ENCODE measurements around the gene ARV1. TPM values are rescaled to one million over a fixed set of nuclear protein-coding genes. Genes with fewer than 3 reads are reported as not detected.
"Not testable (repeated sequence)": the region's sequence is repeated elsewhere in the genome, so short reads cannot be mapped to it uniquely, and the experiment has no call there.

The ARV1 gene
- total RNA-seq, 1 experiment from 2014 or later = 4.0 TPM

GRCh38 chr1:230984622-230985515 lies 6.0 kb downstream of the ARV1 start:
- RAD21 ChIA-PET (ENCODE audit: low non-redundant PET in 1 of 2, low total read pairs in 2 of 2, uncharacterized antibody in 2 of 2, unreplicated experiment in 2 of 2); H3K9me2 ChIP-seq (ENCODE audit: insufficient read depth); intact Hi-C loops (cut with micrococcal nuclease); DNase-seq (ENCODE audit: low read depth, low spot score); H3K4me3 ChIP-seq (replicated peaks in 1 of 2; ENCODE audit: low read depth in 1 of 2, low read length in 2 of 2); H2AFZ ChIP-seq (ENCODE audit: low read depth, low read length, poor library complexity, severe bottlenecking); H3K27ac ChIP-seq (ENCODE audit: low read depth, low read length); CTCF ChIA-PET; H4K20me1 ChIP-seq (ENCODE audit: insufficient read depth); H3K9me3 ChIP-seq (ENCODE audit: control insufficient read depth in 1 of 2, insufficient read depth in 1 of 2, low read depth in 1 of 2, low read length in 2 of 2); POLR2A ChIA-PET; H3K4me1 ChIP-seq (ENCODE audit: control insufficient read depth in 1 of 2, insufficient read depth in 2 of 2, low read length in 2 of 2); H3K27me3 ChIP-seq (ENCODE audit: insufficient read depth, low read length); BruUV-seq (replicated peaks); ATAC-seq; H3K4me2 ChIP-seq (ENCODE audit: low read length); H3K9ac ChIP-seq (ENCODE audit: low read length); H3K36me3 ChIP-seq (ENCODE audit: control insufficient read depth in 1 of 2, insufficient read depth in 2 of 2, low read length in 2 of 2): not testable (repeated sequence)
- peaks cover 28% of the 10 kb centered on the region for H3K79me2 ChIP-seq (ENCODE audit: insufficient read depth, low read length)

- ChIA-PET POLR2A (no interaction called here), RAD21 (ENCODE audit: low non-redundant PET in 1 of 2, low total read pairs in 2 of 2, uncharacterized antibody in 2 of 2, unreplicated experiment in 2 of 2) (no interaction called here)
- intact Hi-C loops (cut with micrococcal nuclease) = no loop called here
Observed at GRCh38 chr1:230985711-230986110, 6.8 kb downstream of the ARV1 start.

More at GRCh38 chr1:230985711-230986110, 6.8 kb downstream of the ARV1 start:
- H4K20me1 ChIP-seq (ENCODE audit: insufficient read depth) = 0 out of 2 replicates have a peak, but pooled peaks cover 3% of the 10 kb centered on the region
- H3K4me1 ChIP-seq (ENCODE audit: control insufficient read depth in 1 of 2, insufficient read depth in 2 of 2, low read length in 2 of 2) = no peaks in the 10 kb centered on the region
- H3K27me3 ChIP-seq (ENCODE audit: insufficient read depth, low read length) = no peaks in the 10 kb centered on the region
- ATAC-seq (no peak), DNase-seq (ENCODE audit: low read depth, low spot score) (no peak)
- no peak overlapping the region for H3K4me3 ChIP-seq (replicated peaks in 1 of 2; ENCODE audit: low read depth in 1 of 2, low read length in 2 of 2)
- peaks cover 24% of the 10 kb centered on the region for H3K79me2 ChIP-seq (ENCODE audit: insufficient read depth, low read length)
- TF ChIP-seq FOSL1 (IDR thresholded peaks at IDR 0.05; ENCODE audit: low read depth) (no peak), ZFX (IDR thresholded peaks at IDR 0.05) (no peak), POLR2AphosphoS5 (IDR thresholded peaks at IDR 0.05; ENCODE audit: low read depth, low read length) (no peak), ZBTB33 (IDR thresholded peaks at IDR 0.05; ENCODE audit: extremely low read depth, insufficient replicate concordance, low read length) (no peak), EGR1 (IDR thresholded peaks at IDR 0.05; ENCODE audit: low read depth) (no peak), POLR2A (IDR thresholded peaks at IDR 0.05; ENCODE audit: borderline replicate concordance, extremely low read depth, insufficient read depth, insufficient read length) (no peak), SP1 (IDR thresholded peaks at IDR 0.05; ENCODE audit: low read depth) (no peak), CBX3 (IDR thresholded peaks at IDR 0.05; ENCODE audit: low read depth) (no peak), ATF3 (IDR thresholded peaks at IDR 0.05) (no peak), MAX (IDR thresholded peaks at IDR 0.05) (no peak), SRF (IDR thresholded peaks at IDR 0.05; ENCODE audit: low read depth) (no peak), TCF7L2 (IDR thresholded peaks at IDR 0.05; ENCODE audit: borderline replicate concordance, extremely low read depth, insufficient read depth, insufficient read length) (no peak), CEBPB (IDR thresholded peaks at IDR 0.05; ENCODE audit: low read depth) (no peak), SIN3A (IDR thresholded peaks at IDR 0.05; ENCODE audit: low read depth) (no peak), YY1 (IDR thresholded peaks at IDR 0.05; ENCODE audit: extremely low read depth, insufficient replicate concordance, low read depth, low read length) (no peak)
- H3K27ac ChIP-seq (ENCODE audit: low read depth, low read length) = no peak overlapping the region
- no peak overlapping the region for H2AFZ ChIP-seq (ENCODE audit: low read depth, low read length, poor library complexity, severe bottlenecking)
- H3K9me3 ChIP-seq (ENCODE audit: control insufficient read depth in 1 of 2, insufficient read depth in 1 of 2, low read depth in 1 of 2, low read length in 2 of 2) = no peaks in the 10 kb centered on the region
- CTCF ChIA-PET = no interaction called here
- H3K9ac ChIP-seq (ENCODE audit: low read length) = no peak overlapping the region
- peaks cover 2 to 8% of the 10 kb centered on the region in 2 experiments; a peak in 2 of 4 replicates for H3K36me3 ChIP-seq (ENCODE audit: control insufficient read depth in 1 of 2, insufficient read depth in 2 of 2, low read length in 2 of 2)
- H3K4me2 ChIP-seq (ENCODE audit: low read length) = no peak overlapping the region
- no peaks in the 10 kb centered on the region for H3K9me2 ChIP-seq (ENCODE audit: insufficient read depth)
- BruUV-seq (replicated peaks) = no TSS peak

Data from HCT116 (cell line).